Neural crest cell (in vitro differentiated cells): Measurements from ENCODE around the gene AOX1. TPM values are rescaled to one million over a fixed set of nuclear protein-coding genes. Genes with fewer than 3 reads are reported as not detected.

Source experiments
- DNase-seq: peaks from one replicate; pipeline ENCODE4 v3.0.0; 2021; ENCODE audit warnings: low read depth, mixed read lengths, low spot score
- H3K27ac Mint-ChIP-seq: one replicate; pipeline ENCODE4 v1.8.0; 2021; ENCODE audit warnings: mild to moderate bottlenecking, mixed read lengths; ENCODE audit not compliant: unreplicated experiment
- H3K27me3 Mint-ChIP-seq: 2 replicates; pipeline ENCODE4 v1.8.0; 2021; ENCODE audit warnings: low read depth, mild to moderate bottlenecking, mixed read lengths
- H3K36me3 Mint-ChIP-seq: 2 replicates; pipeline ENCODE4 v1.8.0; 2021; ENCODE audit warnings: low read depth, mild to moderate bottlenecking, mixed read lengths
- H3K4me1 Mint-ChIP-seq: 2 replicates; pipeline ENCODE4 v1.8.0; 2021; ENCODE audit warnings: mixed read lengths
- H3K4me3 Mint-ChIP-seq: one replicate; pipeline ENCODE4 v1.8.0; 2021; ENCODE audit warnings: mild to moderate bottlenecking, mixed read lengths
- H3K9me3 Mint-ChIP-seq: 2 replicates; pipeline ENCODE4 v1.8.0; 2021; ENCODE audit warnings: mixed read lengths
- CTCF ChIP-seq: fragments of 200-600 bp; sonication (generic); conservative IDR thresholded peaks from 2 replicates; pipeline ENCODE4 v1.5.0; 2021; ENCODE audit warnings: antibody characterized with exemption, mild to moderate bottlenecking
- total RNA-seq: library from RNA; stranded (reverse); gene quantifications from 2 replicates; pipeline ENCODE4 v1.2.1, GENCODE V29; 2021

The AOX1 gene
- total RNA-seq, 1 donor from 2014 or later = 4.3 TPM

- peaks cover under 1% of the 10 kb centered on the region for H3K9me3 Mint-ChIP-seq
- no peaks in the 10 kb centered on the region for H3K36me3 Mint-ChIP-seq
- TF ChIP-seq CTCF = no peak
These were observed 27.9 kb downstream of the AOX1 start for GRCh38 chr2:200613692-200614091.

GRCh38 chr2:200614249-200614648 is 28.4 kb downstream of the AOX1 start:
- H3K4me3 Mint-ChIP-seq = no peak overlapping the region
- H3K27me3 Mint-ChIP-seq = no peaks in the 10 kb centered on the region
- no peaks in the 10 kb centered on the region for H3K4me1 Mint-ChIP-seq
- H3K36me3 Mint-ChIP-seq = no peaks in the 10 kb centered on the region
- DNase-seq = no peak
- TF ChIP-seq CTCF = no peak
- no peaks in the 10 kb centered on the region for H3K9me3 Mint-ChIP-seq
- H3K27ac Mint-ChIP-seq = no peak overlapping the region

More at GRCh38 chr2:200613692-200614091, 27.9 kb downstream of the AOX1 start:
- no peak overlapping the region for H3K27ac Mint-ChIP-seq
- H3K4me1 Mint-ChIP-seq = no peaks in the 10 kb centered on the region
- DNase-seq = no peak
- no peaks in the 10 kb centered on the region for H3K27me3 Mint-ChIP-seq
- no peak overlapping the region for H3K4me3 Mint-ChIP-seq

GRCh38 chr2:200615247-200615646 is 29.4 kb downstream of the AOX1 start:
- Mint-ChIP-seq H3K27me3 (no peaks in the 10 kb centered on the region), H3K4me1 (no peaks in the 10 kb centered on the region), H3K4me3 (no peak overlapping the region), H3K36me3 (no peaks in the 10 kb centered on the region), H3K9me3 (no peaks in the 10 kb centered on the region), H3K27ac (no peak overlapping the region)
- no peak for TF ChIP-seq CTCF
- no peak for DNase-seq

GRCh38 chr2:200616193-200616592 is 30.4 kb downstream of the AOX1 start:
- no peak for DNase-seq
- H3K4me3 Mint-ChIP-seq = no peak overlapping the region
- H3K36me3 Mint-ChIP-seq = no peaks in the 10 kb centered on the region
- no peak overlapping the region for H3K27ac Mint-ChIP-seq
- no peaks in the 10 kb centered on the region for H3K4me1 Mint-ChIP-seq
- H3K27me3 Mint-ChIP-seq = no peaks in the 10 kb centered on the region
- H3K9me3 Mint-ChIP-seq = no peaks in the 10 kb centered on the region
- no peak for TF ChIP-seq CTCF

GRCh38 chr2:200616656-200617055 is 30.8 kb downstream of the AOX1 start:
- H3K27me3 Mint-ChIP-seq = no peaks in the 10 kb centered on the region
- TF ChIP-seq CTCF = no peak

More at GRCh38 chr2:200616656-200617055, 30.8 kb downstream of the AOX1 start:
- DNase-seq = no peak
- no peak overlapping the region for H3K4me3 Mint-ChIP-seq
- no peaks in the 10 kb centered on the region for H3K9me3 Mint-ChIP-seq
- no peaks in the 10 kb centered on the region for H3K36me3 Mint-ChIP-seq
- H3K27ac Mint-ChIP-seq = no peak overlapping the region
- no peaks in the 10 kb centered on the region for H3K4me1 Mint-ChIP-seq
